M059J (cell line): ENCODE measurements around the gene EMILIN2. TPM values are rescaled to one million over a fixed set of nuclear protein-coding genes. Genes with fewer than 3 reads are reported as not detected.

ENCODE experiments used
- DNase-seq: peaks from one replicate; pipeline ENCODE4 v3.0.0-alpha.2; 2012; ENCODE audit warnings: low read depth
- total RNA-seq: library from RNA; depleted of rRNA; stranded (reverse); fragments of >200 nt; shearing (Covaris generic); gene quantifications from 2 replicates; pipeline ENCODE4 v1.2.3, GENCODE V29; 2014

Gene EMILIN2
- total RNA-seq, 1 experiment from 2014 or later, result 2.8 TPM

- no peak for DNase-seq
Measured at GRCh38 chr18:2878656-2879330, 32.0 kb downstream of the EMILIN2 start.

DNA sequence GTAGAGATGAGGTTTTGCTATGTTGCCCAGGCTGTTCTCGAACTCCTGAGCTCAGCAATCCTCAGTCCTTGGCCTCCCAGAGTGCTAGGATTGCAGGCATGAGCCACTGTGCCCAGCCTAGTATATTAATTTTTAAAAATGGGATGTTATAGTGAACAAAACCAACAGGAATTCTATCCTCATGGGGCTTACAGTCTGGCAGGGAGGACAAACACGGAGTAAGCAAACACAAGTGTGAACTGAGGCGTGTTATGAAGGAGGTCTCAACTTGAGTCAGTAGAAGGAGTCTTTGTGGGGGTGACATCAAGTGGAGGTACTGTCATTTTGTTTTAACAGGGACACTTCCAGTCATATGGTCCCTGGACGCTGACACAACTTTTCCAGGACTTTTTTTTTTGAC lies 33.1 kb downstream of the EMILIN2 start:
- DNase-seq, result no peak

DNA sequence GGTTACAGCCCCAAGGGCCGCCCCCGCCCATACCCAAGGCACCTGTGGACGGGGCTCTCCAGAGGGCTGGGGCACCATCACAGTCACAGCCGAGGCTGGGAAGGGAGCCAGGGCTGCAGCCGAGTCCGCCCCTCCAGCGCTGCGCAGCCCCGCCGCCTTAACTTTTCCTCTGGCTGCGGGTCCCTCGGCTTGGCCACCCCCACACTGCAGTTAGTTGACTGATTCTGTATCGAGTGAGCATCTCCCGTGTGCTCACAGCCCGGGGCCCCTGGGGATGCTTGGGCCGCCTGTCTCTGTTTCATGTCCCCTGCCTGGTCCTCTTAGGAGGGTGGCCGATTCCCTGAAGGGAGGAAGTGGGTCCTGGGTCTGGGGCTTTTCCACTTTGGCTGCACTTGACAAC lies 33.7 kb downstream of the EMILIN2 start:
- DNase-seq, result no peak

DNA sequence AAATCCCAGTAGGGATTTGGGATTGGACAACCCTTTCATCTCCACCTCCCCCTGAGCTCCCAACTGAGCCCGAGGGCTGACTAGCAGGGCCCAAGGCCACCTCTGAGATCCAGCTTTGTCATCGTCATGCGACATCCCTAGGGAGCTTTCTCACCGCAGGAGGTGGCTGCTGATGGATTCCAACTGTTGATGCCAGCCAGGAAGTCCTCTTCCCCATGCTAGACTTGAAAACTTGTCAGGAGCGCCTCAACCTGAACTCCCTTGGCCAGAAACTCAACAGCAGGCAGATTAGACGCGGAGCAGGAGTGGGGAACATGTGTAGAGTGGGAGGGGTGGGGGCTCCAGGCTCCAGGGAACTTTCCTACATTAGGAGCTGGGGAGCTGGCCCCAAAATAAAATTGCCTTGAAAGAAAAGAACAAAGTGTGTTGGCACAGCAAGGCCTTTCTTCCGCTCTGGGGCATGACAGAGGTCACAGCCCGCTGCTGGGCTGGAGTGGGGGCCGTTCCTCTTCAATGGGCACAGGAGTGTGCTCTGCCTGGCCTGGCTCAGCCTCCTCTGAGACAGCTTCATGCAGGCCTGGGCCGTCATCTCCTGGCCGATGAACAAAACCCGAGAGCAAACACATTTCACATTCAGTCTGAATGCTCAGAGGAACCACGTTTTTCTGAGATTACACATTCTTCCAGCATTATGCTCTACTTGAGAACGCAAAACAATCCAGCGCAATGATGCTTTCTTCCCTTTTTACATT lies 34.5 kb downstream of the EMILIN2 start:
- no peak for DNase-seq

DNA sequence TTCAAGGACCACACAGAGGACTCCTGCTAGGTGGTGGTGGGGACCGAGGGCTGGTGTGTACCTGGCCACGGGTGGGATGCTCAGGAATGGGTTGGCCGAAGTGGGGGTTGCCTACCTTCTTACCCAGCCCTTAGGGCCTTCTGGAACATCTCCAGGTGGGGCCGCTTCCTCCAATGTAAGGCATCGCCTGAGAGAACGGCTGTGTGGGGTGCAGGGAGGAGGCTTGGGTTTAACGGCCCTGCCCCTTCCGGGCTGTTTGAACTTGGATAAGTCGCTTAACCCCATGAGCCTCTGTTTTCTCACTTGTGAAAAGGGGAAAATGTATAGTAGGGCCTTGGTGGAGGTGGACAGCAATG lies 35.0 kb downstream of the EMILIN2 start:
- no peak for DNase-seq

DNA sequence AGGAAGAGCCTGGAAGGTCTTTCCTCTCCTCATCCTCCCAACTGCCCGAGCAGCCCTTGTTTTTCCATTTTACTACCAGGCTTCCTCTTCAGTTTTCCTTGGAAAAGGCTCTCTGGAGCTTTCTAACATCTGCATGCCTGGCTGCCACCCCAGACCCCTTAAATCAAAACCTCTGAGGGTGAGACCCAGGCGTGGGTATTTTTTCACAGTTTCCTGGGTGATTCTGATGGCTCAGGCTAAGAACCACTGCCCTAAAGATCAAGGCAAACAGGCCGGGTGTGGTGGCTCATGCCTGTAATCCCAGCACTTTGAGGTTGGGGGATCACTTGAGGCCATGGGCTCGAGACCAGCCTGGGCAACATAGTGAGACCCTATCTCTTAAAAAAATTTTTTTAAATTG lies 35.4 kb downstream of the EMILIN2 start:
- DNase-seq, result no peak

GRCh38 chr18:2883076-2883735 lies 36.4 kb downstream of the EMILIN2 start:
- no peak for DNase-seq

DNA sequence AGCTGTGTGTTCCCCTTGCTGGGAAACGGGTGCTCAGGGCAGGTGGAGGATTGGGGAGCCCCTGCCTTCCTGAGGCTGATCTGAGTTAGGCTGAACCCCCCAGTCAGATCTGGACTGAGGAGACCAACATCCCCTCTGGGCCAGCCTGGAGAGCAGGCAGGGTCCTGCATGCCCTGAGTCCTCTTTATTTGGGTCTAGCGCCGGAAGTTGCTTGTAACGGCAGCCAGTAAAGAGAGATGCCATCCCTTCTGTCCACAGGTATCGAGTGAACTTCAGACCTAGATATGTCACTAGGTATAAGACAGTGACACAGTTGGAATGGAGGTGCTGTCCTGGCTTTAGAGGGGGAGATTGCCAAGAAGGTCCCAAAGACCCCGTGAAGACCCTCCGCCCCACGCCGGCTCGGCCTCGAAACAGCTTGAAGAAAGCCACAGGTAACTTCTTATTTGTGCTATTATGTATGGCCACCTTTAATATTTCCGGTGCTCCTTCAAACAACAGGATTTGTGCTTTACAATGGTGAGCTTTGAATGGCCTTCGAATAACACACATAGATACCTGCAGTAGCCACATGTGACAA lies 38.0 kb downstream of the EMILIN2 start:
- no peak for DNase-seq

GRCh38 chr18:2887470-2887869 lies 40.7 kb downstream of the EMILIN2 start:
- DNase-seq, result no peak

DNA sequence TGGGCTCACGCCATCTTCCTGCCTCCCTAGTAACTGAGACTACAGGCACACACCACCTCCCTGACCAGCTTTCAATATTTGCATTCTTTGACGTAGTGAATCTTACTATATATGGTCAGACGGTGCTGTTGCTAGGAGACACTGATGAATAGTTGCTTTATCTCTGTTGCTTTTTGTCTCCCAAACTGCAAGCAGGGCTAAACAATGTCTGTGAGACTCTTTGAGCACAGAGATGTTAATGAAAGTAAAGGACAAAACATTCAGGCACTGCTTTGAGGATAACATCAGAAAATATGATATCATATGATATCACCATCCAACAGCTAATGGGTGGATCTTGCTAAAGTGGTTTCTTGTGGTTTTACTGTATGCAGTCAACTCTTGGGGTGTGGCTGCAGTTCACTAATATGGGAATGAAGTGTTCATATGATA lies 43.0 kb downstream of the EMILIN2 start:
- DNase-seq, result no peak

DNA sequence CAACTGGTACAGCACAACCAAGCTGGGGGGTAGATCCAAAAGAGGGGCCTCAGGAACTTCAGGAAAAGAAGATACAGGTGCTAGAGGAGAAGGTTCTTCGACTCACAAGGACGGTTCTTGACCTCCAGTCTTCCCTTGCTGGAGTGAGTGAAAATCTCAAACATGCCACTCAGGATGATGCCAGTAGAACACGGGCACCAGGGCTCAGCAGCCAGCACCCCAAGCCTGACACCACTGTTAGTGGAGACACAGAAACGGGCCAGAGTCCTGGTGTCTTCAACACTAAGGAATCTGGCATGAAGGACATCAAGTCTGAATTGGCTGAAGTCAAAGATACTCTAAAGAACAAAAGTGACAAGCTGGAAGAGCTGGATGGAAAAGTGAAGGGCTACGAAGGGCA lies 43.8 kb downstream of the EMILIN2 start:
- DNase-seq, result no peak

- no peak for DNase-seq
Measured at GRCh38 chr18:2891526-2892431, 45.0 kb downstream of the EMILIN2 start.

DNA sequence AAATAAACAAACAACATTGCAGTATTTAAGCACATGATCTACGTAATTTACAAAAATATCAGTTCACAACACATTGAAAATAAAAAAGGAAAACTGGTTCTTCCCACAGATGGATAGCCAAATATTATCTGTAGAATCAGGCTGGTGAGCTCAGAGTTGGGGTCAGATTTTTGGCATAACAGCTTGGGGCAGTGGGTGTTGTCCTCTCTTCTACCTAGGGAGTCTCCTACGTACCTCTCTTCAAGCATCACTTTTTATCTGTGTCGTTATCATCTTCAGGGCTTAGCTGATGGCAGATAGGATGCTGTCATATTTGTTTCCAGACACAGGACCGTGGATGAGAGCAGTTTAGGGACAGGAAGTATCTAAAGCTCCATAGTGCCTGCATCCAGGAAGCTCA lies 46.2 kb downstream of the EMILIN2 start:
- no peak for DNase-seq

GRCh38 chr18:2893676-2894075 lies 46.9 kb downstream of the EMILIN2 start:
- no peak for DNase-seq

- DNase-seq, result no peak
Measured at GRCh38 chr18:2894131-2894840, 47.5 kb downstream of the EMILIN2 start.

- no peak for DNase-seq
Measured at GRCh38 chr18:2894841-2895370, 48.1 kb downstream of the EMILIN2 start.

- no peak for DNase-seq
Measured at GRCh38 chr18:2895391-2895790, 48.6 kb downstream of the EMILIN2 start.

DNA sequence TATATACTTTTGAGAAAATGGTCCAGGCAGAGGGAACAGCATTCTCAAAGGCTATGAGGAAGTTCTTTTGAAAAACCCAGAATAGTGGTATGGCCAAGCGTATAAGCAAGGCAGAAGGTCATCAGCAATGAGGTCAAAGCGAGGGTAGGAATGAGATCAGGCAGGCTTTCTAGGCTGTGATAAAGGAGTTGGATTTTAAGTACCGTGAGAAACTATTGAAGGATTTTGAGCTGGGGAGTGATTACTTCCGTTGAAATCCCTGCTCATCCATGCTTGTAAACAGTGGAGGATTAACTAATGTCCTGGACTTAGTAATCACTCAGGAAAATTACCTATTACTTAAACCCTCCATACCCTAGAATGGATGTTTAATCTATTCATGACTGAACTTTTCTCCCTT lies 50.2 kb downstream of the EMILIN2 start:
- DNase-seq, result no peak

- DNase-seq, result no peak
Measured at GRCh38 chr18:2897448-2898185, 50.8 kb downstream of the EMILIN2 start.

DNA sequence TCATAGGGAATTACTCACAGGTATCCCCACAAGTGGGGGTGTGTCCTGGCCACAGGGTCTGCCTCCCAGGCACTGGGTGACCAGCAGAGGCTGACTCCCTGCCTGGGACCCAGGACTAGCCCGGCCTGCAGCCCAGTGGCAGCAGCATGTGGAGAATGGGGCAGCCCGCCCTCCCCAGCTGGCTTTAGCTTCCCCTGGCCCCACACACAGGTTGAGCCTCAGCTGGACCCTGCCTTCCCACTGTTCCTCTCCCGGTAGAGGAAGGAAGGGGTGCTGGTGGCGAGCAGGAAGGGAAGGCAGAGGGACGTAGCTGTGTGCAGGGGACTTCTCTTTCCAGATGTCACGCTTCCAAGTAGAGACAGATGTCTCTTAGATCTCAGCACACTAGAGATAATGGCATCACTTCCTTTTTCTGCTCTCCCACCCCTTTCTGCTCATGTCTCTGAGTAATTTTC lies 51.4 kb downstream of the EMILIN2 start:
- peak; percentile 73 for DNase-seq
